Liver (tissue), 9 donors: ENCODE results near the gene SLC12A1. TPM values are rescaled to one million over a fixed set of nuclear protein-coding genes. Genes with fewer than 3 reads are reported as not detected.

ENCODE experiments used
- DNase-seq: peaks from one replicate; pipeline ENCODE4 v3.0.0-alpha.2; 2017; ENCODE audit warnings: low spot score
- H3K27ac ChIP-seq, 2 donors: one replicate each; pipeline ENCODE4 v1.7.0; 2013; ENCODE audit warnings: inconsistent platforms in 2 of 2, low read length in 2 of 2, control low read depth in 1 of 2, low read depth in 1 of 2, mild to moderate bottlenecking in 1 of 2
- H3K27me3 ChIP-seq, 4 donors: one replicate each; pipeline versions ENCODE4 v1.6.1 to v1.7.0; 2013; ENCODE audit warnings: low read length in 3 of 4, inconsistent platforms in 1 of 4, mild to moderate bottlenecking in 1 of 4, moderate library complexity in 1 of 4; ENCODE audit not compliant: control insufficient read depth in 4 of 4, insufficient read depth in 4 of 4
- H3K36me3 ChIP-seq, 4 donors: one replicate each; pipeline versions ENCODE4 v1.6.1 to v1.7.0; 2013; ENCODE audit warnings: low read length in 3 of 4, mild to moderate bottlenecking in 3 of 4, low read depth in 1 of 4, moderate library complexity in 1 of 4; ENCODE audit not compliant: control insufficient read depth in 4 of 4, insufficient read depth in 3 of 4
- H3K4me1 ChIP-seq, 4 donors: one replicate each; pipeline versions ENCODE4 v1.6.1 to v1.7.0; 2013; ENCODE audit warnings: low read length in 3 of 4, mild to moderate bottlenecking in 3 of 4, moderate library complexity in 1 of 4; ENCODE audit not compliant: control insufficient read depth in 4 of 4, insufficient read depth in 4 of 4
- H3K4me3 ChIP-seq, 3 donors: one replicate each; pipeline versions ENCODE4 v1.6.1 to v1.7.0; 2013; ENCODE audit warnings: low read length in 3 of 3, control low read depth in 1 of 3, low read depth in 1 of 3, mild to moderate bottlenecking in 1 of 3
- H3K9ac ChIP-seq, 2 donors: one replicate each; pipeline ENCODE4 v1.7.0; 2013; ENCODE audit warnings: low read length in 2 of 2, mild to moderate bottlenecking in 2 of 2, moderate library complexity in 2 of 2, control low read depth in 1 of 2, low read depth in 1 of 2
- H3K9me3 ChIP-seq, 4 donors: one replicate each; pipeline versions ENCODE4 v1.6.1 to v1.7.0; 2013; ENCODE audit warnings: low read length in 3 of 4; ENCODE audit not compliant: control insufficient read depth in 4 of 4
- EGR1 ChIP-seq, 2 donors: IDR thresholded peaks; 2 replicates each; pipeline ENCODE4 v1.6.1; 2016 to 2018; ENCODE audit warnings: antibody characterized with exemption in 2 of 2, low read depth in 2 of 2
- FOXA1 ChIP-seq: IDR thresholded peaks from 2 replicates; pipeline ENCODE4 v1.6.1; 2016; ENCODE audit warnings: antibody characterized with exemption
- FOXA2 ChIP-seq: IDR thresholded peaks from 2 replicates; pipeline ENCODE4 v1.6.1; 2016; ENCODE audit warnings: antibody characterized with exemption
- GABPA ChIP-seq, 2 donors: IDR thresholded peaks in 1 of 2; conservative IDR thresholded peaks in 1 of 2; 2 replicates each; pipeline ENCODE4 v1.6.1; 2016; ENCODE audit warnings: antibody characterized with exemption in 2 of 2, mild to moderate bottlenecking in 1 of 2, moderate library complexity in 1 of 2
- HNF4G ChIP-seq: IDR thresholded peaks from 2 replicates; pipeline ENCODE4 v1.6.1; 2016; ENCODE audit warnings: antibody characterized with exemption
- JUND ChIP-seq, 2 donors: IDR thresholded peaks; 2 replicates each; pipeline ENCODE4 v1.6.1; 2016; ENCODE audit warnings: antibody characterized with exemption in 2 of 2
- RAD21 ChIP-seq, 2 donors: IDR thresholded peaks; 2 replicates each; pipeline ENCODE4 v1.6.1; 2016; ENCODE audit warnings: antibody characterized with exemption in 2 of 2, mild to moderate bottlenecking in 2 of 2
- RXRA ChIP-seq, 2 donors: IDR thresholded peaks; 2 replicates each; pipeline ENCODE4 v1.6.1; 2017 to 2018; ENCODE audit warnings: antibody characterized with exemption in 2 of 2, mild to moderate bottlenecking in 1 of 2
- SP1 ChIP-seq: IDR thresholded peaks from 2 replicates; pipeline ENCODE4 v1.6.1; 2018; ENCODE audit warnings: antibody characterized with exemption, mild to moderate bottlenecking
- TAF1 ChIP-seq: conservative IDR thresholded peaks from 2 replicates; pipeline ENCODE4 v1.6.1; 2016; ENCODE audit warnings: antibody characterized with exemption, mild to moderate bottlenecking
- YY1 ChIP-seq: IDR thresholded peaks from 2 replicates; pipeline ENCODE4 v1.6.1; 2016; ENCODE audit warnings: antibody characterized with exemption, mild to moderate bottlenecking
- WGBS: extraction: QIAGEN DNeasy Blood & Tissue Kit; methylation state at CpG from one replicate; pipeline ENCODE4 v1.1.7; 2013; 5-methylcytosine and 5-hydroxymethylcytosine counted together
- polyA plus RNA-seq, 2 donors: library from polyadenylated mRNA; stranded (reverse) in 1 of 2; unstranded in 1 of 2; fragments of 200-250 nt in 1 of 2; fragments of >200 nt in 1 of 2; fragmentation: Nextera tagmentation in 1 of 2; extraction: Ambion mirVana in 1 of 2; gene quantifications; one replicate each; pipeline versions ENCODE4 v1.2.1 to v1.2.3, GENCODE V29; 2013 to 2015
- total RNA-seq, 2 donors: library from RNA; depleted of rRNA; stranded (reverse); fragments of >200 nt; gene quantifications; one replicate each; pipeline ENCODE4 v1.2.3, GENCODE V29; 2014
- TF ChIP-seq, protein P1 (sequence below): IDR thresholded peaks from 2 replicates; pipeline ENCODE4 v1.6.1; 2016; ENCODE audit warnings: antibody characterized with exemption, mild to moderate bottlenecking
- TF ChIP-seq, protein P2 (sequence below): fragments of 150-350 bp; IDR thresholded peaks from 2 replicates; pipeline ENCODE4 v1.5.1; 2017; ENCODE audit warnings: improper control_type of control experiment, low read depth, low read length; ENCODE audit not compliant: missing input control
- TF ChIP-seq, protein P3 (sequence below): IDR thresholded peaks from 2 replicates; pipeline ENCODE4 v1.6.1; 2016; ENCODE audit warnings: antibody characterized with exemption
- TF ChIP-seq, protein P4 (sequence below): IDR thresholded peaks from 2 replicates; pipeline ENCODE4 v1.6.1; 2016; ENCODE audit warnings: antibody characterized with exemption
- TF ChIP-seq, protein P5 (sequence below): IDR thresholded peaks from 2 replicates; pipeline ENCODE4 v1.6.1; 2016; ENCODE audit warnings: antibody characterized with exemption
- donor health status: healthy.
- donor health status: healthy.
- donor health status: healthy.
- donor health status: healthy.
- donor health status: healthy.

Gene SLC12A1
- total and polyA plus RNA-seq, 4 donors, result 0.03 to 0.42 (median 0.09) TPM

DNA sequence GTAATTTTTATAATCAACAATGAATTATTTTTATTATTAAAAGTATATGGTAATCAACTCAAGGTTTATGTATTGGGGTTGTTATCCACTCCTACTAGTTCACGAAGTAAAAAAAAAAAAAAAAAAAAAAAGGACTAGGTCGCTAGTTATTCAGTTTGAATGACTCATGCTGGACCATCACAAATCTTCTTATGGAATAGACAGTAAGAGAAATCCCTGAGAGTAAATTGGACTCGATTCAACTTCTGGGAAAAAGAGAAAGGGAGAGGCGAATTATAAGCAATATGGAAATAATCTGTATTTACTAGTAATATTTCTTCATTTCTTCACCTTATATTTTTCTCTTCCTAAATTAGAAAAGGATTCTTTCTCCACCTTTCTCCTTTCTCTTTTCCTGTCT is 30.0 kb upstream of the SLC12A1 start:
- Histone ChIP-seq H3K27ac (no peak overlapping the region), H3K9ac (no peak overlapping the region), H3K4me3 (no peak overlapping the region), H3K9me3 (no peaks in the 10 kb centered on the region), H3K36me3 (no peaks in the 10 kb centered on the region), H3K27me3 (peaks cover 0 to 4% (median 1%) of the 10 kb centered on the region in 4 donors), H3K4me1 (peaks cover 0 to 8% (median 0%) of the 10 kb centered on the region in 4 donors)
- WGBS, result 80% methylated on average over 4 of the region's 4 CpGs
- no peak for DNase-seq
- TF ChIP-seq, protein P1, sequence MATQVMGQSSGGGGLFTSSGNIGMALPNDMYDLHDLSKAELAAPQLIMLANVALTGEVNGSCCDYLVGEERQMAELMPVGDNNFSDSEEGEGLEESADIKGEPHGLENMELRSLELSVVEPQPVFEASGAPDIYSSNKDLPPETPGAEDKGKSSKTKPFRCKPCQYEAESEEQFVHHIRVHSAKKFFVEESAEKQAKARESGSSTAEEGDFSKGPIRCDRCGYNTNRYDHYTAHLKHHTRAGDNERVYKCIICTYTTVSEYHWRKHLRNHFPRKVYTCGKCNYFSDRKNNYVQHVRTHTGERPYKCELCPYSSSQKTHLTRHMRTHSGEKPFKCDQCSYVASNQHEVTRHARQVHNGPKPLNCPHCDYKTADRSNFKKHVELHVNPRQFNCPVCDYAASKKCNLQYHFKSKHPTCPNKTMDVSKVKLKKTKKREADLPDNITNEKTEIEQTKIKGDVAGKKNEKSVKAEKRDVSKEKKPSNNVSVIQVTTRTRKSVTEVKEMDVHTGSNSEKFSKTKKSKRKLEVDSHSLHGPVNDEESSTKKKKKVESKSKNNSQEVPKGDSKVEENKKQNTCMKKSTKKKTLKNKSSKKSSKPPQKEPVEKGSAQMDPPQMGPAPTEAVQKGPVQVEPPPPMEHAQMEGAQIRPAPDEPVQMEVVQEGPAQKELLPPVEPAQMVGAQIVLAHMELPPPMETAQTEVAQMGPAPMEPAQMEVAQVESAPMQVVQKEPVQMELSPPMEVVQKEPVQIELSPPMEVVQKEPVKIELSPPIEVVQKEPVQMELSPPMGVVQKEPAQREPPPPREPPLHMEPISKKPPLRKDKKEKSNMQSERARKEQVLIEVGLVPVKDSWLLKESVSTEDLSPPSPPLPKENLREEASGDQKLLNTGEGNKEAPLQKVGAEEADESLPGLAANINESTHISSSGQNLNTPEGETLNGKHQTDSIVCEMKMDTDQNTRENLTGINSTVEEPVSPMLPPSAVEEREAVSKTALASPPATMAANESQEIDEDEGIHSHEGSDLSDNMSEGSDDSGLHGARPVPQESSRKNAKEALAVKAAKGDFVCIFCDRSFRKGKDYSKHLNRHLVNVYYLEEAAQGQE, result no peak
- TF ChIP-seq YY1, result no peak
- TF ChIP-seq RXRA (IDR thresholded peaks at IDR 0.05), result no peak
- no peak for TF ChIP-seq EGR1 (IDR thresholded peaks at IDR 0.05; ENCODE audit: low read depth in 2 of 2)
- no peak for TF ChIP-seq GABPA (IDR thresholded peaks at IDR 0.05 in 1 of 2, conservative IDR thresholded peaks at IDR 0.05 in 1 of 2)
- TF ChIP-seq TAF1, result no peak
- TF ChIP-seq, protein P2, sequence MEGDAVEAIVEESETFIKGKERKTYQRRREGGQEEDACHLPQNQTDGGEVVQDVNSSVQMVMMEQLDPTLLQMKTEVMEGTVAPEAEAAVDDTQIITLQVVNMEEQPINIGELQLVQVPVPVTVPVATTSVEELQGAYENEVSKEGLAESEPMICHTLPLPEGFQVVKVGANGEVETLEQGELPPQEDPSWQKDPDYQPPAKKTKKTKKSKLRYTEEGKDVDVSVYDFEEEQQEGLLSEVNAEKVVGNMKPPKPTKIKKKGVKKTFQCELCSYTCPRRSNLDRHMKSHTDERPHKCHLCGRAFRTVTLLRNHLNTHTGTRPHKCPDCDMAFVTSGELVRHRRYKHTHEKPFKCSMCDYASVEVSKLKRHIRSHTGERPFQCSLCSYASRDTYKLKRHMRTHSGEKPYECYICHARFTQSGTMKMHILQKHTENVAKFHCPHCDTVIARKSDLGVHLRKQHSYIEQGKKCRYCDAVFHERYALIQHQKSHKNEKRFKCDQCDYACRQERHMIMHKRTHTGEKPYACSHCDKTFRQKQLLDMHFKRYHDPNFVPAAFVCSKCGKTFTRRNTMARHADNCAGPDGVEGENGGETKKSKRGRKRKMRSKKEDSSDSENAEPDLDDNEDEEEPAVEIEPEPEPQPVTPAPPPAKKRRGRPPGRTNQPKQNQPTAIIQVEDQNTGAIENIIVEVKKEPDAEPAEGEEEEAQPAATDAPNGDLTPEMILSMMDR, result no peak
- no peak for TF ChIP-seq FOXA1
- TF ChIP-seq RAD21 (IDR thresholded peaks at IDR 0.05), result no peak

DNA sequence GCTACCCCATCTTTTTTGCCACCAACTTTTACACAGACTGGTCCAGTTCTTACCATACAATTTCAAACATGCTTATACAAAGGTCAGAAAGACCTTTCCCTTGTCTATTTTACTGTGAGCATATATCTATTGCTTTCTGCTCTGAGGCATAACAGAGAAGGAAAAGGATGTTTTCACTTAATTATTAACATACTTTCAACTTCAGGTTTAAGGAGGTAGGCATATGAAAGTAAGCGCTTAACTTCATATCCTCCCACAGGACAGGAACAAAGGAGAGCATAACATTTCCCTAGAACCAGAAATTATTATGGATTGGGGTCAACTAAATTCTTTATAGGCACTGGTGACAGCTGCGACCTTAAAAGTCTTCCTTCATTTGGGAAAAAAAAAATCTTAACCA is 29.1 kb upstream of the SLC12A1 start:
- H3K27me3 ChIP-seq, result peaks cover 0 to 4% (median 1%) of the 10 kb centered on the region in 4 donors
- peaks cover 0 to 8% (median 0%) of the 10 kb centered on the region in 4 donors for H3K4me1 ChIP-seq
- H3K27ac ChIP-seq, result no peak overlapping the region
- WGBS, result 84% methylated on average over 2 of the region's 2 CpGs
- no peaks in the 10 kb centered on the region for H3K9me3 ChIP-seq
- no peak overlapping the region for H3K4me3 ChIP-seq
- H3K9ac ChIP-seq, result no peak overlapping the region
- DNase-seq, result no peak
- TF ChIP-seq, protein P3, sequence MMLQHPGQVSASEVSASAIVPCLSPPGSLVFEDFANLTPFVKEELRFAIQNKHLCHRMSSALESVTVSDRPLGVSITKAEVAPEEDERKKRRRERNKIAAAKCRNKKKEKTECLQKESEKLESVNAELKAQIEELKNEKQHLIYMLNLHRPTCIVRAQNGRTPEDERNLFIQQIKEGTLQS, result no peak
- TF ChIP-seq, protein P2, result no peak
- TF ChIP-seq HNF4G, result no peak
- no peak for TF ChIP-seq EGR1 (IDR thresholded peaks at IDR 0.05; ENCODE audit: low read depth in 2 of 2)
- TF ChIP-seq YY1, result no peak
- TF ChIP-seq, protein P1, result no peak
- no peak for TF ChIP-seq GABPA (IDR thresholded peaks at IDR 0.05 in 1 of 2, conservative IDR thresholded peaks at IDR 0.05 in 1 of 2)
- TF ChIP-seq, protein P4, sequence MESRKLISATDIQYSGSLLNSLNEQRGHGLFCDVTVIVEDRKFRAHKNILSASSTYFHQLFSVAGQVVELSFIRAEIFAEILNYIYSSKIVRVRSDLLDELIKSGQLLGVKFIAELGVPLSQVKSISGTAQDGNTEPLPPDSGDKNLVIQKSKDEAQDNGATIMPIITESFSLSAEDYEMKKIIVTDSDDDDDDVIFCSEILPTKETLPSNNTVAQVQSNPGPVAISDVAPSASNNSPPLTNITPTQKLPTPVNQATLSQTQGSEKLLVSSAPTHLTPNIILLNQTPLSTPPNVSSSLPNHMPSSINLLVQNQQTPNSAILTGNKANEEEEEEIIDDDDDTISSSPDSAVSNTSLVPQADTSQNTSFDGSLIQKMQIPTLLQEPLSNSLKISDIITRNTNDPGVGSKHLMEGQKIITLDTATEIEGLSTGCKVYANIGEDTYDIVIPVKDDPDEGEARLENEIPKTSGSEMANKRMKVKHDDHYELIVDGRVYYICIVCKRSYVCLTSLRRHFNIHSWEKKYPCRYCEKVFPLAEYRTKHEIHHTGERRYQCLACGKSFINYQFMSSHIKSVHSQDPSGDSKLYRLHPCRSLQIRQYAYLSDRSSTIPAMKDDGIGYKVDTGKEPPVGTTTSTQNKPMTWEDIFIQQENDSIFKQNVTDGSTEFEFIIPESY, result no peak
- no peak for TF ChIP-seq JUND (IDR thresholded peaks at IDR 0.05)
- TF ChIP-seq FOXA1, result no peak
- no peak for TF ChIP-seq RXRA (IDR thresholded peaks at IDR 0.05)
- no peak for TF ChIP-seq RAD21 (IDR thresholded peaks at IDR 0.05)
- TF ChIP-seq, protein P5, sequence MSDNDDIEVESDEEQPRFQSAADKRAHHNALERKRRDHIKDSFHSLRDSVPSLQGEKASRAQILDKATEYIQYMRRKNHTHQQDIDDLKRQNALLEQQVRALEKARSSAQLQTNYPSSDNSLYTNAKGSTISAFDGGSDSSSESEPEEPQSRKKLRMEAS, result no peak
- no peak for TF ChIP-seq SP1
- TF ChIP-seq FOXA2, result no peak
- H3K36me3 ChIP-seq, result no peaks in the 10 kb centered on the region
